Measurements from ENCODE around the gene TBCC.
A peak's percentile ranks its signal among the peaks of the same experiment; 100 is the strongest.

GRCh38 chr6:42745640-42746462 is at the start of gene TBCC:
- no peak for TF ChIP-seq CTCF (IDR thresholded peaks at IDR 0.05)
- peak; percentile 99 for TF ChIP-seq POLR2A (IDR thresholded peaks at IDR 0.05)
- no peak for TF ChIP-seq EP300 (IDR thresholded peaks at IDR 0.05; ENCODE audit: low read depth)
- TF ChIP-seq POLR2AphosphoS5 (IDR thresholded peaks at IDR 0.05) = peak; percentile 99
